Measurements from ENCODE around the gene SNX11.
"Not testable (repeated sequence)": the region's sequence is repeated elsewhere in the genome, so short reads cannot be mapped to it uniquely, and the experiment has no call there.

GRCh38 chr17:48077152-48077551 lies 30.4 kb upstream of the SNX11 start:
- not testable (repeated sequence) for TF ChIP-seq POLR2AphosphoS5, POLR2A (IDR thresholded peaks at IDR 0.05; ENCODE audit: low read depth, low read length)
